Renal cortical epithelial cell (primary cell): ENCODE data around the gene NCKIPSD. TPM values are rescaled to one million over a fixed set of nuclear protein-coding genes. Genes with fewer than 3 reads are reported as not detected.
A peak's percentile ranks its signal among the peaks of the same experiment; 100 is the strongest.

Source experiments
- DNase-seq: peaks from one replicate; pipeline ENCODE4 v3.0.0-alpha.2; 2011; ENCODE audit warnings: low read depth
- total RNA-seq: library from RNA; depleted of rRNA; stranded (reverse); fragments of >200 nt; gene quantifications from 2 replicates; pipeline ENCODE4 v1.2.3, GENCODE V29; 2014

Gene NCKIPSD
- total RNA-seq, 1 donor from 2014 or later = 26.7 TPM

GRCh38 chr3:48696601-48697000 lies 10.9 kb upstream of the NCKIPSD start:
- peak; percentile 22 for DNase-seq

- peak; percentile 87 for DNase-seq
These were observed 10.4 kb upstream of the NCKIPSD start for GRCh38 chr3:48696156-48696555.

- peak; percentile 52 for DNase-seq
These were observed 9.7 kb upstream of the NCKIPSD start for GRCh38 chr3:48695393-48695753.

- peak; percentile 84 for DNase-seq
These were observed 9.1 kb upstream of the NCKIPSD start for GRCh38 chr3:48694610-48695392.

- no peak for DNase-seq
These were observed 8.1 kb upstream of the NCKIPSD start for GRCh38 chr3:48693826-48694225.

- DNase-seq = no peak
These were observed 6.8 kb upstream of the NCKIPSD start for GRCh38 chr3:48692551-48692950.

- no peak for DNase-seq
These were observed 5.2 kb upstream of the NCKIPSD start for GRCh38 chr3:48690846-48691458.

GRCh38 chr3:48689384-48689783 lies 3.7 kb upstream of the NCKIPSD start:
- DNase-seq = no peak

GRCh38 chr3:48688737-48689075 lies 3.0 kb upstream of the NCKIPSD start:
- DNase-seq = no peak

- no peak for DNase-seq
These were observed 2.5 kb upstream of the NCKIPSD start for GRCh38 chr3:48688032-48688736.

GRCh38 chr3:48687220-48687678 lies 1.5 kb upstream of the NCKIPSD start:
- DNase-seq = no peak

- no peak for DNase-seq
These were observed 964 bp upstream of the NCKIPSD start for GRCh38 chr3:48686538-48687219.

- DNase-seq = no peak
These were observed 467 bp downstream of the NCKIPSD start for GRCh38 chr3:48685293-48685602.

- DNase-seq = no peak
These were observed 1.1 kb downstream of the NCKIPSD start for GRCh38 chr3:48684480-48685143.

- no peak for DNase-seq
These were observed 1.7 kb downstream of the NCKIPSD start for GRCh38 chr3:48684054-48684349.

GRCh38 chr3:48682786-48683185 lies 2.9 kb downstream of the NCKIPSD start:
- DNase-seq = no peak

GRCh38 chr3:48681974-48682610 lies 3.6 kb downstream of the NCKIPSD start:
- DNase-seq = no peak

- DNase-seq = no peak
These were observed 4.2 kb downstream of the NCKIPSD start for GRCh38 chr3:48681541-48681880.

- no peak for DNase-seq
These were observed 4.7 kb downstream of the NCKIPSD start for GRCh38 chr3:48680811-48681540.

- no peak for DNase-seq
These were observed 6.0 kb downstream of the NCKIPSD start for GRCh38 chr3:48679411-48680391.
